HepG2 (cell line): ENCODE data around the gene TCF3. TPM values are rescaled to one million over a fixed set of nuclear protein-coding genes. Genes with fewer than 3 reads are reported as not detected.

ENCODE experiments used
- ATF7-NPFF ChIP-seq: sonication (generic); formaldehyde crosslinking; IDR thresholded peaks from 2 replicates; pipeline ENCODE4 v1.8.1; 2023; ENCODE audit warnings: mild to moderate bottlenecking, low read depth, missing genetic modification reagents, moderate library complexity
- DMAP1 ChIP-seq: IDR thresholded peaks from 2 replicates; pipeline ENCODE4 v1.6.1; 2016
- KLF13 ChIP-seq: sonication (generic); formaldehyde crosslinking; IDR thresholded peaks from 2 replicates; pipeline ENCODE4 v1.4.0; 2020; ENCODE audit warnings: mild to moderate bottlenecking, missing genetic modification reagents
- MAFG ChIP-seq: sonication (generic); formaldehyde crosslinking; IDR thresholded peaks from 2 replicates; pipeline ENCODE4 v1.5.1; 2020; ENCODE audit warnings: mild to moderate bottlenecking, missing genetic modification reagents
- MED8 ChIP-seq: sonication (generic); formaldehyde crosslinking; IDR thresholded peaks from 2 replicates; pipeline ENCODE4 v1.8.1; 2023; ENCODE audit warnings: mild to moderate bottlenecking, missing genetic modification reagents; ENCODE audit not compliant: insufficient replicate concordance
- POLR2A ChIP-seq, 2 experiments: IDR thresholded peaks; 2 replicates each; pipeline ENCODE4 v1.6.1; 2011; ENCODE audit warnings: low read depth in 2 of 2, low read length in 2 of 2, mild to moderate bottlenecking in 1 of 2, moderate library complexity in 1 of 2; ENCODE audit not compliant: insufficient read depth in 1 of 2
- TBX2 ChIP-seq: sonication (generic); formaldehyde crosslinking; IDR thresholded peaks from 2 replicates; pipeline ENCODE4 v1.5.0; 2020; ENCODE audit warnings: missing genetic modification reagents, mild to moderate bottlenecking, borderline replicate concordance
- ZC3H4 ChIP-seq: sonication (generic); formaldehyde crosslinking; IDR thresholded peaks from 2 replicates; pipeline ENCODE4 v1.4.0; 2020; ENCODE audit warnings: missing genetic modification reagents, borderline replicate concordance
- ZFAT ChIP-seq: sonication (generic); formaldehyde crosslinking; conservative IDR thresholded peaks from 2 replicates; pipeline ENCODE4 v1.8.1; 2023; ENCODE audit warnings: missing genetic modification reagents, inconsistent platforms
- ZNF232 ChIP-seq: sonication (generic); formaldehyde crosslinking; IDR thresholded peaks from 2 replicates; pipeline ENCODE4 v1.4.0; 2020; ENCODE audit warnings: missing genetic modification reagents, borderline replicate concordance
- ZNF441 ChIP-seq: sonication (generic); formaldehyde crosslinking; IDR thresholded peaks from 2 replicates; pipeline ENCODE4 v1.7.0; 2021; ENCODE audit warnings: missing genetic modification reagents, borderline replicate concordance
- ZNF564 ChIP-seq: sonication (generic); formaldehyde crosslinking; IDR thresholded peaks from 2 replicates; pipeline ENCODE4 v1.8.1; 2023; ENCODE audit warnings: mild to moderate bottlenecking, missing genetic modification reagents
- ZNF605 ChIP-seq: sonication (generic); formaldehyde crosslinking; IDR thresholded peaks from 2 replicates; pipeline ENCODE4 v1.8.0; 2022; ENCODE audit warnings: mild to moderate bottlenecking, missing genetic modification reagents
- ZNF709 ChIP-seq: sonication (generic); formaldehyde crosslinking; IDR thresholded peaks from 2 replicates; pipeline ENCODE4 v1.5.0; 2020; ENCODE audit warnings: mild to moderate bottlenecking, missing genetic modification reagents
- polyA plus RNA-seq, 8 experiments: library from polyadenylated mRNA; depleted of rRNA in 3 of 8; stranded (reverse) in 7 of 8; unstranded in 1 of 8; fragments of >200 nt; fragmentation: Illumina TruSeq in 4 of 8; extraction: Trizol in 4 of 8; gene quantifications; 2 replicates each; pipeline versions ENCODE4 v1.2.1 to v1.2.3, GENCODE V29; 2011 to 2016; ENCODE audit warnings: low read depth in 4 of 8, missing spikeins in 1 of 8, mixed read lengths in 1 of 8; ENCODE audit not compliant: insufficient read depth in 1 of 8
- total RNA-seq, 5 experiments: library from RNA; depleted of rRNA; stranded (reverse); fragments of >200 nt; fragmentation: Illumina TruSeq; extraction: Trizol; gene quantifications; 2 replicates each; pipeline ENCODE4 v1.2.3, GENCODE V29; 2016; ENCODE audit warnings: low read depth in 1 of 5
- TF ChIP-seq, protein P1 (sequence below): sonication (generic); formaldehyde crosslinking; IDR thresholded peaks from 2 replicates; pipeline ENCODE4 v1.5.0; 2020; ENCODE audit warnings: mild to moderate bottlenecking, missing genetic modification reagents, borderline replicate concordance
- TF ChIP-seq, protein P2 (sequence below): sonication (generic); formaldehyde crosslinking; conservative IDR thresholded peaks from 2 replicates; pipeline ENCODE4 v1.8.0; 2022; ENCODE audit warnings: low read depth, missing genetic modification reagents
- TF ChIP-seq, protein P3 (sequence below): sonication (generic); formaldehyde crosslinking; IDR thresholded peaks from 2 replicates; pipeline ENCODE4 v1.8.1; 2023; ENCODE audit warnings: mild to moderate bottlenecking, missing genetic modification reagents
- TF ChIP-seq, protein P4 (sequence below): sonication (generic); formaldehyde crosslinking; IDR thresholded peaks from 2 replicates; pipeline ENCODE4 v1.4.0; 2020; ENCODE audit warnings: missing genetic modification reagents
- TF ChIP-seq, protein P5 (sequence below): sonication (generic); formaldehyde crosslinking; IDR thresholded peaks from 2 replicates; pipeline ENCODE4 v1.4.0; 2020; ENCODE audit warnings: missing genetic modification reagents

Gene TCF3
- total and polyA plus RNA-seq, 2 of the 13 experiments (the other 11 are each of a cell fraction or from before 2014, with no cell fraction given), result 51.4 to 53.2 TPM

DNA sequence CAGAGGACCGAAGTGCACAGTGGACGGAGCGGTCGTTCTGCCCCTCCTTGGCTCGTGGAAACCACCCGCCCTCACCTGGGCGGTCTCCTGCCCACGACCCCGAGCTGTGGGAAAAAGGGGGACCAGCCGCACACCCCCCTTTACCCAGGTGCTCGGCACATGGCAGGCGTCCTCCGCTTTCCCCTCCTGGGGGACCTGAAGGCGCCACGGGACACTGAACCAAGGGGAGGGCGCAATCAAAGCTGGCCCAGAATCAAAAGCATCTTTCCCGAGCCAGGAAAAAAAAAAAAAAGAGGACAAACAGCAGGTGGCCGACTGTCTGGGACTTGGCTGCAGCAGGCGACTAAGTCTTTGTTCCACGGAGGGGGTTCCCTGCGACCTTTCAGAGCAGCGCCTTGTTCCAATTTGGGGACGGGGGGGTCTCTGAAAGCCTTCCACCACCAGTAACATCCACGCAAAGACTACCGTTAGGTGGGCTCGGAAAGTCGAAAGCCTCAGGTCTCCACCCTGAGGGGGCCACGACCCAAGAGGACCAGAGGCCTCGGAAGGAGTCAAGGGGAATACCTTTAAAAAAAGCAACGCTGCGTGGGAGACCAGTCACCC, 60.9 kb downstream of the TCF3 start (continued):
- TF ChIP-seq, protein P1, sequence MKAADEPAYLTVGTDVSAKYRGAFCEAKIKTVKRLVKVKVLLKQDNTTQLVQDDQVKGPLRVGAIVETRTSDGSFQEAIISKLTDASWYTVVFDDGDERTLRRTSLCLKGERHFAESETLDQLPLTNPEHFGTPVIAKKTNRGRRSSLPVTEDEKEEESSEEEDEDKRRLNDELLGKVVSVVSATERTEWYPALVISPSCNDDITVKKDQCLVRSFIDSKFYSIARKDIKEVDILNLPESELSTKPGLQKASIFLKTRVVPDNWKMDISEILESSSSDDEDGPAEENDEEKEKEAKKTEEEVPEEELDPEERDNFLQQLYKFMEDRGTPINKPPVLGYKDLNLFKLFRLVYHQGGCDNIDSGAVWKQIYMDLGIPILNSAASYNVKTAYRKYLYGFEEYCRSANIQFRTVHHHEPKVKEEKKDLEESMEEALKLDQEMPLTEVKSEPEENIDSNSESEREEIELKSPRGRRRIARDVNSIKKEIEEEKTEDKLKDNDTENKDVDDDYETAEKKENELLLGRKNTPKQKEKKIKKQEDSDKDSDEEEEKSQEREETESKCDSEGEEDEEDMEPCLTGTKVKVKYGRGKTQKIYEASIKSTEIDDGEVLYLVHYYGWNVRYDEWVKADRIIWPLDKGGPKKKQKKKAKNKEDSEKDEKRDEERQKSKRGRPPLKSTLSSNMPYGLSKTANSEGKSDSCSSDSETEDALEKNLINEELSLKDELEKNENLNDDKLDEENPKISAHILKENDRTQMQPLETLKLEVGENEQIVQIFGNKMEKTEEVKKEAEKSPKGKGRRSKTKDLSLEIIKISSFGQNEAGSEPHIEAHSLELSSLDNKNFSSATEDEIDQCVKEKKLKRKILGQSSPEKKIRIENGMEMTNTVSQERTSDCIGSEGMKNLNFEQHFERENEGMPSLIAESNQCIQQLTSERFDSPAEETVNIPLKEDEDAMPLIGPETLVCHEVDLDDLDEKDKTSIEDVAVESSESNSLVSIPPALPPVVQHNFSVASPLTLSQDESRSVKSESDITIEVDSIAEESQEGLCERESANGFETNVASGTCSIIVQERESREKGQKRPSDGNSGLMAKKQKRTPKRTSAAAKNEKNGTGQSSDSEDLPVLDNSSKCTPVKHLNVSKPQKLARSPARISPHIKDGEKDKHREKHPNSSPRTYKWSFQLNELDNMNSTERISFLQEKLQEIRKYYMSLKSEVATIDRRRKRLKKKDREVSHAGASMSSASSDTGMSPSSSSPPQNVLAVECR (CRISPR knock-in tag), result no peak; the same call in 1 of the 2 replicates
- TF ChIP-seq, protein P2, sequence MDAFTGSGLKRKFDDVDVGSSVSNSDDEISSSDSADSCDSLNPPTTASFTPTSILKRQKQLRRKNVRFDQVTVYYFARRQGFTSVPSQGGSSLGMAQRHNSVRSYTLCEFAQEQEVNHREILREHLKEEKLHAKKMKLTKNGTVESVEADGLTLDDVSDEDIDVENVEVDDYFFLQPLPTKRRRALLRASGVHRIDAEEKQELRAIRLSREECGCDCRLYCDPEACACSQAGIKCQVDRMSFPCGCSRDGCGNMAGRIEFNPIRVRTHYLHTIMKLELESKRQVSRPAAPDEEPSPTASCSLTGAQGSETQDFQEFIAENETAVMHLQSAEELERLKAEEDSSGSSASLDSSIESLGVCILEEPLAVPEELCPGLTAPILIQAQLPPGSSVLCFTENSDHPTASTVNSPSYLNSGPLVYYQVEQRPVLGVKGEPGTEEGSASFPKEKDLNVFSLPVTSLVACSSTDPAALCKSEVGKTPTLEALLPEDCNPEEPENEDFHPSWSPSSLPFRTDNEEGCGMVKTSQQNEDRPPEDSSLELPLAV (CRISPR knock-in tag), result no peak
- TF ChIP-seq MAFG (CRISPR knock-in tag) (no peak), ZNF564 (CRISPR knock-in tag) (no peak), ZFAT (CRISPR knock-in tag) (peak; percentile 4; the same call in 1 of the 2 replicates), ZNF232 (CRISPR knock-in tag) (0 out of 2 replicates have a peak, but pooled peaks have one; percentile 1), DMAP1 (0 out of 2 replicates have a peak, but pooled peaks have one; percentile 1), ZNF605 (0 out of 2 replicates have a peak, but pooled peaks have one; percentile 14), MED8 (no peak), TBX2 (CRISPR knock-in tag) (peak; percentile 25; the same call in 1 of the 2 replicates), KLF13 (CRISPR knock-in tag) (no peak), ZNF709 (CRISPR knock-in tag) (no peak), ATF7-NPFF (0 out of 2 replicates have a peak, but pooled peaks have one; percentile 19), POLR2A (IDR thresholded peaks at IDR 0.05; ENCODE audit: insufficient read depth in 1 of 2, low read depth in 2 of 2, low read length in 2 of 2) (0 out of 4 replicates have a peak, but pooled peaks of 1 of the 2 experiments have one; percentile 9), ZNF441 (CRISPR knock-in tag) (0 out of 2 replicates have a peak, but pooled peaks have one; percentile 27), ZC3H4 (CRISPR knock-in tag) (peak; percentile 34; the same call in 1 of the 2 replicates)
- TF ChIP-seq, protein P3, sequence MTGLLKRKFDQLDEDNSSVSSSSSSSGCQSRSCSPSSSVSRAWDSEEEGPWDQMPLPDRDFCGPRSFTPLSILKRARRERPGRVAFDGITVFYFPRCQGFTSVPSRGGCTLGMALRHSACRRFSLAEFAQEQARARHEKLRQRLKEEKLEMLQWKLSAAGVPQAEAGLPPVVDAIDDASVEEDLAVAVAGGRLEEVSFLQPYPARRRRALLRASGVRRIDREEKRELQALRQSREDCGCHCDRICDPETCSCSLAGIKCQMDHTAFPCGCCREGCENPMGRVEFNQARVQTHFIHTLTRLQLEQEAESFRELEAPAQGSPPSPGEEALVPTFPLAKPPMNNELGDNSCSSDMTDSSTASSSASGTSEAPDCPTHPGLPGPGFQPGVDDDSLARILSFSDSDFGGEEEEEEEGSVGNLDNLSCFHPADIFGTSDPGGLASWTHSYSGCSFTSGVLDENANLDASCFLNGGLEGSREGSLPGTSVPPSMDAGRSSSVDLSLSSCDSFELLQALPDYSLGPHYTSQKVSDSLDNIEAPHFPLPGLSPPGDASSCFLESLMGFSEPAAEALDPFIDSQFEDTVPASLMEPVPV (CRISPR knock-in tag), result 0 out of 2 replicates have a peak, but pooled peaks have one; percentile 14
- TF ChIP-seq, protein P4, sequence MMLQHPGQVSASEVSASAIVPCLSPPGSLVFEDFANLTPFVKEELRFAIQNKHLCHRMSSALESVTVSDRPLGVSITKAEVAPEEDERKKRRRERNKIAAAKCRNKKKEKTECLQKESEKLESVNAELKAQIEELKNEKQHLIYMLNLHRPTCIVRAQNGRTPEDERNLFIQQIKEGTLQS (CRISPR knock-in tag), result no peak
- TF ChIP-seq, protein P5, sequence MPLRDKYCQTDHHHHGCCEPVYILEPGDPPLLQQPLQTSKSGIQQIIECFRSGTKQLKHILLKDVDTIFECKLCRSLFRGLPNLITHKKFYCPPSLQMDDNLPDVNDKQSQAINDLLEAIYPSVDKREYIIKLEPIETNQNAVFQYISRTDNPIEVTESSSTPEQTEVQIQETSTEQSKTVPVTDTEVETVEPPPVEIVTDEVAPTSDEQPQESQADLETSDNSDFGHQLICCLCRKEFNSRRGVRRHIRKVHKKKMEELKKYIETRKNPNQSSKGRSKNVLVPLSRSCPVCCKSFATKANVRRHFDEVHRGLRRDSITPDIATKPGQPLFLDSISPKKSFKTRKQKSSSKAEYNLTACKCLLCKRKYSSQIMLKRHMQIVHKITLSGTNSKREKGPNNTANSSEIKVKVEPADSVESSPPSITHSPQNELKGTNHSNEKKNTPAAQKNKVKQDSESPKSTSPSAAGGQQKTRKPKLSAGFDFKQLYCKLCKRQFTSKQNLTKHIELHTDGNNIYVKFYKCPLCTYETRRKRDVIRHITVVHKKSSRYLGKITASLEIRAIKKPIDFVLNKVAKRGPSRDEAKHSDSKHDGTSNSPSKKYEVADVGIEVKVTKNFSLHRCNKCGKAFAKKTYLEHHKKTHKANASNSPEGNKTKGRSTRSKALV (CRISPR knock-in tag), result peak; percentile 10; the same call in 1 of the 2 replicates
